Measurements from ENCODE around the gene MPIG6B. TPM values are rescaled to one million over a fixed set of nuclear protein-coding genes. Genes with fewer than 3 reads are reported as not detected.

Gene MPIG6B
- total RNA-seq, 2 experiments from 2014 or later = not detected

DNA sequence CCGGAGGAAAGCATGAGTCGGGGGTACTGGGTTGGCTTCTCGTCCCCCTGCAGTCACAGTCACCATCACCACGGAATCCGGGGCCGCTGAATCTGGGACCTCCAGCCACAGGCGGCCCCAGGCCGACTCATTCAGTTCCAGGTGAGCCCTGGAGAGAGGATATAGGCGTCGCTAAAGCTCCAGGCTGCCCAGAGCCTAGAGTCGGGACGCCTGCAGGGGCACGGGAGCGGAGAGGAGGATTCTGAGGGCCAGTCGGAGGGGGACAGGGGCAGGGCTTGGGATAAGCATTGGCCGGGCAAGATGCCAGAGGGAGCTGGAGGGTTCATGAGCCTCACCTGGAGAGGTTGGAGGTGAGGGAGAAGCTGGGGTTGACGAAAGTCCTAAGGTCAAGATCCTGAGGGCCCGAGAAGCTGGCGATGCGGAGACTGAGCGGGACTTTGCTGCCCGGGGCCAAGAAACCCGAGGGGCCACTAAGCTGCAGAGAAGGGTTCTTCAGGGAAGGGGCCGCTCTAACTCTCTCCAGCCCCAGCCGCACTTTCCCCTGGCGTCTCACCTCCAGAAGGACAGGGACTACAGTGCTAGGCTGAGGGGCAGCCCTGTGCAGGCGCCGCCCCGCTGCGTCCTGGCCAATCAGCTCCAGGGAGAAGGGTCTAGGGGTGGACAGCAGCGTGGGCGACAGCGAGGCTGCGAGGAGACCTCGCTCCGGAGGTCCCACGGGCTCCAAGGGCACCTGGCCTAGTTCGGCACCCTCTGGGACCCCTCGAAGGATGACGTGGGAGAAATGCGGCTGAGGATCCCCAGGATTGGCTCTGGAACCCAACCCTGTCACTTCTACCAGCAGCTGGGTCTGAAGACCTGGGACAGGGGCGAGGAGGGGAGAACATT lies 43.0 kb downstream of the MPIG6B start:
- CTCF ChIA-PET (ENCODE audit: unreplicated experiment) = no interaction called here
- no peaks in the 10 kb centered on the region for H3K4me1 ChIP-seq (ENCODE audit: insufficient read depth, low read length, poor library complexity, severe bottlenecking)
- H3K9me3 ChIP-seq (ENCODE audit: low read length) = no peaks in the 10 kb centered on the region
- no peak overlapping the region for H3K4me3 ChIP-seq (ENCODE audit: low read depth, low read length, poor library complexity, severe bottlenecking)
- intact Hi-C loops (cut with micrococcal nuclease; ENCODE audit: unreplicated experiment) = no loop called here
- no peak overlapping the region for H3K4me2 ChIP-seq (ENCODE audit: low read length)
- POLR2A ChIA-PET = interaction anchor here (1.2 kb wide), 1 partner anchor 26 kb away, joined by 3 read pairs; the partner anchor contains the start of gene MSH5
- no peak for DNase-seq (ENCODE audit: low spot score)
- TF ChIP-seq, protein P1, sequence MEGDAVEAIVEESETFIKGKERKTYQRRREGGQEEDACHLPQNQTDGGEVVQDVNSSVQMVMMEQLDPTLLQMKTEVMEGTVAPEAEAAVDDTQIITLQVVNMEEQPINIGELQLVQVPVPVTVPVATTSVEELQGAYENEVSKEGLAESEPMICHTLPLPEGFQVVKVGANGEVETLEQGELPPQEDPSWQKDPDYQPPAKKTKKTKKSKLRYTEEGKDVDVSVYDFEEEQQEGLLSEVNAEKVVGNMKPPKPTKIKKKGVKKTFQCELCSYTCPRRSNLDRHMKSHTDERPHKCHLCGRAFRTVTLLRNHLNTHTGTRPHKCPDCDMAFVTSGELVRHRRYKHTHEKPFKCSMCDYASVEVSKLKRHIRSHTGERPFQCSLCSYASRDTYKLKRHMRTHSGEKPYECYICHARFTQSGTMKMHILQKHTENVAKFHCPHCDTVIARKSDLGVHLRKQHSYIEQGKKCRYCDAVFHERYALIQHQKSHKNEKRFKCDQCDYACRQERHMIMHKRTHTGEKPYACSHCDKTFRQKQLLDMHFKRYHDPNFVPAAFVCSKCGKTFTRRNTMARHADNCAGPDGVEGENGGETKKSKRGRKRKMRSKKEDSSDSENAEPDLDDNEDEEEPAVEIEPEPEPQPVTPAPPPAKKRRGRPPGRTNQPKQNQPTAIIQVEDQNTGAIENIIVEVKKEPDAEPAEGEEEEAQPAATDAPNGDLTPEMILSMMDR (conservative IDR thresholded peaks at IDR 0.05; ENCODE audit: low read length) = no peak
- TF ChIP-seq EZH2phosphoT487 (IDR thresholded peaks at IDR 0.05; ENCODE audit: borderline replicate concordance, low read depth, low read length) = no peak
- no peaks in the 10 kb centered on the region for H3K79me2 ChIP-seq (ENCODE audit: insufficient read depth, low read depth, low read length)
- no peaks in the 10 kb centered on the region for H3K9me2 ChIP-seq (ENCODE audit: insufficient read depth, low read length)
- H2AFZ ChIP-seq (ENCODE audit: low read length) = no peak overlapping the region
- H4K20me1 ChIP-seq (ENCODE audit: insufficient read depth, low read length) = no peaks in the 10 kb centered on the region
- H3K36me3 ChIP-seq (ENCODE audit: insufficient read depth, low read length) = peaks cover 47% of the 10 kb centered on the region
- no peak overlapping the region for H3K27ac ChIP-seq (ENCODE audit: low read depth, low read length, poor library complexity, severe bottlenecking)
- BruUV-seq (replicated peaks) = no TSS peak

DNA sequence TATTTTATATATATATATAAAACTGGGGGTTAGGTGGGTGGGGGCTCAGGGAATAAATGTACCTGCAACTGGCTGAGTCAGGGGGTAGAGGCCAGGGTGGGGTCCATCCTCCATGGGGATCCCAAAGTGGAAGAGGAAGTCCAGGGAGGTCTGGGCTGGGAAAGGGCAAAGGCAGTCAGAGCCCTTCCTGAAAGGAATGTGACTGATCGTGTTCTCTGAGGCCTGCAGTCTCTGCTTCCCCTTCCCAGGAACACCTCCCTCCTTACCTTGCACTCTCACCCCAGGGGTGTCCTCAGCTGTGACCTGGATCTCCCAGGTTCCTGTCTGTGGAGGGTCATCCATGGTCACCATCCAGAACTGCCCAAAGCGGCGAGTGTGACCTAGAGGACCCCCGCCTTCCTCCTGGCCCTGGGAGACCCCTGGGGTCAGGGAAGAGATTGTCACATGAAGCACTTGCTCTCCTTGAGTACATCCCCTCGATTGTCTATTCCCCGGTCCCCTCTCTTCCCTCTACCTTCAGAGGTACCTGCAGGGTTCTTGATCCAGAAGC lies 44.0 kb downstream of the MPIG6B start:
- ChIA-PET POLR2A (no interaction called here), CTCF (ENCODE audit: unreplicated experiment) (no interaction called here)
- TF ChIP-seq EZH2phosphoT487 (IDR thresholded peaks at IDR 0.05; ENCODE audit: borderline replicate concordance, low read depth, low read length) = no peak
- TF ChIP-seq, protein P1 (conservative IDR thresholded peaks at IDR 0.05; ENCODE audit: low read length) = no peak
- H3K36me3 ChIP-seq (ENCODE audit: insufficient read depth, low read length) = peaks cover 38% of the 10 kb centered on the region
- no peaks in the 10 kb centered on the region for H3K79me2 ChIP-seq (ENCODE audit: insufficient read depth, low read depth, low read length)
- H3K4me1 ChIP-seq (ENCODE audit: insufficient read depth, low read length, poor library complexity, severe bottlenecking) = no peaks in the 10 kb centered on the region
- H2AFZ ChIP-seq (ENCODE audit: low read length) = no peak overlapping the region
- no peaks in the 10 kb centered on the region for H3K9me3 ChIP-seq (ENCODE audit: low read length)
- intact Hi-C loops (cut with micrococcal nuclease; ENCODE audit: unreplicated experiment) = no loop called here
- no peaks in the 10 kb centered on the region for H3K9me2 ChIP-seq (ENCODE audit: insufficient read depth, low read length)
- H4K20me1 ChIP-seq (ENCODE audit: insufficient read depth, low read length) = no peaks in the 10 kb centered on the region
- H3K4me2 ChIP-seq (ENCODE audit: low read length) = no peak overlapping the region
- H3K4me3 ChIP-seq (ENCODE audit: low read depth, low read length, poor library complexity, severe bottlenecking) = no peak overlapping the region
- no peak overlapping the region for H3K27ac ChIP-seq (ENCODE audit: low read depth, low read length, poor library complexity, severe bottlenecking)
- no TSS peak for BruUV-seq (replicated peaks)
- no peak for DNase-seq (ENCODE audit: low spot score)
